Caco-2 (cell line): ENCODE data around the gene HOXB13. TPM values are rescaled to one million over a fixed set of nuclear protein-coding genes. Genes with fewer than 3 reads are reported as not detected.

ENCODE experiments used
- BruUV-seq: library from RNA; stranded (reverse); fragments of 400-500 nt; replicated peaks from 2 replicates; lab custom pipeline; 2021; lab: Mats Ljungman, UMichigan
- CTCF ChIA-PET: fragments of 300-600 bp; sonication (Branson Sonifier 250); formaldehyde crosslinking; loops from one replicate; lab custom pipeline; 2022; ENCODE audit warnings: antibody characterized with exemption; lab: Charles Lee
- POLR2A ChIA-PET: fragments of 300-600 bp; sonication (Branson Sonifier 250); formaldehyde crosslinking; loops from one replicate; lab custom pipeline; 2022; ENCODE audit warnings: antibody characterized with exemption; lab: Charles Lee
- DNase-seq, 2 experiments: peaks; one replicate each; pipeline versions ENCODE4 v3.0.0 to v3.0.0-alpha.2; 2020 to 2022
- H3K27me3 ChIP-seq: replicated peaks from 2 replicates; pipeline ENCODE4 v1.6.0; 2011; ENCODE audit warnings: low read length; ENCODE audit not compliant: control insufficient read depth, insufficient read depth
- H3K36me3 ChIP-seq: 2 replicates; pipeline ENCODE4 v1.5.1; 2011; ENCODE audit warnings: low read length; ENCODE audit not compliant: control insufficient read depth, insufficient read depth
- H3K4me1 ChIP-seq: fragments of 250-450 bp; sonication (Bioruptor Pico); 2 replicates; pipeline ENCODE4 v1.5.1; 2020; ENCODE audit warnings: mild to moderate bottlenecking
- H3K4me3 ChIP-seq: 2 replicates; pipeline ENCODE4 v1.5.1; 2011; ENCODE audit warnings: low read depth, mild to moderate bottlenecking, control low read depth, low read length
- H3K9me3 ChIP-seq: fragments of 250-450 bp; sonication (Bioruptor Pico); 2 replicates; pipeline ENCODE4 v1.5.1; 2020; ENCODE audit warnings: mild to moderate bottlenecking, moderate library complexity
- H3K27ac Mint-ChIP-seq: one replicate; pipeline ENCODE4 v1.8.0; 2022; ENCODE audit warnings: mixed read lengths; ENCODE audit not compliant: unreplicated experiment
- H3K27me3 Mint-ChIP-seq: one replicate; pipeline ENCODE4 v1.8.0; 2022; ENCODE audit warnings: mixed read lengths; ENCODE audit not compliant: insufficient read depth, unreplicated experiment
- H3K36me3 Mint-ChIP-seq: one replicate; pipeline ENCODE4 v1.8.0; 2022; ENCODE audit warnings: mild to moderate bottlenecking, mixed read lengths; ENCODE audit not compliant: insufficient read depth, unreplicated experiment
- H3K4me1 Mint-ChIP-seq: one replicate; pipeline ENCODE4 v1.8.0; 2022; ENCODE audit warnings: low read depth, mixed read lengths; ENCODE audit not compliant: unreplicated experiment
- H3K4me3 Mint-ChIP-seq: one replicate; pipeline ENCODE4 v1.8.0; 2022; ENCODE audit warnings: mild to moderate bottlenecking, moderate library complexity, mixed read lengths; ENCODE audit not compliant: unreplicated experiment
- H3K9me3 Mint-ChIP-seq: one replicate; pipeline ENCODE4 v1.8.0; 2022; ENCODE audit warnings: mixed read lengths; ENCODE audit not compliant: unreplicated experiment
- CTCF ChIP-seq, 2 experiments: fragments of 200-600 bp in 1 of 2; IDR thresholded peaks; 1 replicate in 1 of 2; 2 replicates in 1 of 2; pipeline versions ENCODE4 v1.5.1 to v1.8.0; 2011 to 2022; ENCODE audit warnings: antibody characterized with exemption in 1 of 2, control low read depth in 1 of 2, inconsistent platforms in 1 of 2, low read depth in 1 of 2, low read length in 1 of 2, mild to moderate bottlenecking in 1 of 2, moderate library complexity in 1 of 2; ENCODE audit not compliant: insufficient read depth in 1 of 2, severe bottlenecking in 1 of 2, unreplicated experiment in 1 of 2
- intact Hi-C: fragments of 100-400 bp; cut with micrococcal nuclease; formaldehyde crosslinking; loops from one replicate; pipeline ENCODE4 v1.10.0; 2022; ENCODE audit not compliant: unreplicated experiment
- total RNA-seq: library from RNA; stranded (reverse); gene quantifications from 2 replicates; pipeline ENCODE4 v1.2.3, GENCODE V29; 2022

Gene HOXB13
- total RNA-seq, 1 experiment from 2014 or later, result 4.3 TPM

GRCh38 chr17:48757524-48757961 is 29.0 kb upstream of the HOXB13 start:
- no peak overlapping the region for H3K4me3 Mint-ChIP-seq
- TF ChIP-seq CTCF (IDR thresholded peaks at IDR 0.05; ENCODE audit: insufficient read depth in 1 of 2, low read depth in 1 of 2, low read length in 1 of 2, severe bottlenecking in 1 of 2, unreplicated experiment in 1 of 2), result no peak
- H3K9me3 Mint-ChIP-seq, result no peaks in the 10 kb centered on the region
- ChIA-PET CTCF (interaction anchor here (0.5 to 1.2 kb wide), 2 partner anchors 29 to 79 kb away, joined by 3 to 4 read pairs; partner anchors contain the start of gene HOXB13), POLR2A (interaction anchor here (0.6 kb wide), 1 partner anchor 297 kb away, joined by 3 read pairs; no protein-coding TSS in a partner anchor)
- H3K9me3 ChIP-seq, result no peaks in the 10 kb centered on the region
- no peaks in the 10 kb centered on the region for H3K36me3 Mint-ChIP-seq
- H3K4me1 ChIP-seq, result no peaks in the 10 kb centered on the region
- no peak overlapping the region for H3K27ac Mint-ChIP-seq
- DNase-seq, result no peak
- no TSS peak for BruUV-seq
- no peaks in the 10 kb centered on the region for H3K27me3 ChIP-seq
- intact Hi-C loops, result no loop called here
- H3K4me3 ChIP-seq, result no peak overlapping the region
- no peaks in the 10 kb centered on the region for H3K36me3 ChIP-seq
- H3K27me3 Mint-ChIP-seq, result peaks cover 1% of the 10 kb centered on the region
- peaks cover 13% of the 10 kb centered on the region for H3K4me1 Mint-ChIP-seq

- no peak overlapping the region for H3K27ac Mint-ChIP-seq
- no peak for DNase-seq
- no peak overlapping the region for H3K4me3 Mint-ChIP-seq
- H3K27me3 Mint-ChIP-seq, result no peaks in the 10 kb centered on the region
- CTCF ChIA-PET, result interaction anchor here (0.5 kb wide), 1 partner anchor 28 kb away, joined by 3 read pairs; the partner anchor contains the start of gene HOXB13
- H3K4me1 Mint-ChIP-seq, result peaks cover 19% of the 10 kb centered on the region
- H3K36me3 Mint-ChIP-seq, result no peaks in the 10 kb centered on the region
- H3K9me3 ChIP-seq, result no peaks in the 10 kb centered on the region
- H3K27me3 ChIP-seq, result no peaks in the 10 kb centered on the region
- TF ChIP-seq CTCF (IDR thresholded peaks at IDR 0.05; ENCODE audit: insufficient read depth in 1 of 2, low read depth in 1 of 2, low read length in 1 of 2, severe bottlenecking in 1 of 2, unreplicated experiment in 1 of 2), result no peak
- POLR2A ChIA-PET, result interaction anchor here (0.9 kb wide), 1 partner anchor 23 kb away, joined by 4 read pairs; no protein-coding TSS in a partner anchor
- peaks cover 6% of the 10 kb centered on the region for H3K4me1 ChIP-seq
- BruUV-seq, result no TSS peak
- H3K9me3 Mint-ChIP-seq, result no peaks in the 10 kb centered on the region
- intact Hi-C loops, result no loop called here
- no peaks in the 10 kb centered on the region for H3K36me3 ChIP-seq
- H3K4me3 ChIP-seq, result no peak overlapping the region
These were observed 28.3 kb upstream of the HOXB13 start for GRCh38 chr17:48756830-48757251.

GRCh38 chr17:48755356-48755755 is 26.8 kb upstream of the HOXB13 start:
- intact Hi-C loops, result no loop called here
- ChIA-PET POLR2A (no interaction called here), CTCF (interaction anchor here (0.6 to 1.5 kb wide), 4 partner anchors 17 to 151 kb away, joined by 3 to 7 read pairs (median 4); partner anchors contain the start of gene HOXB13)
- Mint-ChIP-seq H3K9me3 (no peaks in the 10 kb centered on the region), H3K36me3 (no peaks in the 10 kb centered on the region), H3K4me3 (peak overlapping the region; percentile 23), H3K27ac (no peak overlapping the region), H3K27me3 (no peaks in the 10 kb centered on the region), H3K4me1 (peaks cover 21% of the 10 kb centered on the region)
- H3K27me3 ChIP-seq, result no peaks in the 10 kb centered on the region
- no peak for TF ChIP-seq CTCF (IDR thresholded peaks at IDR 0.05; ENCODE audit: insufficient read depth in 1 of 2, low read depth in 1 of 2, low read length in 1 of 2, severe bottlenecking in 1 of 2, unreplicated experiment in 1 of 2)
- peaks cover 9% of the 10 kb centered on the region for H3K4me1 ChIP-seq
- no peak overlapping the region for H3K4me3 ChIP-seq
- no peak for DNase-seq
- BruUV-seq, result no TSS peak
- no peaks in the 10 kb centered on the region for H3K36me3 ChIP-seq
- H3K9me3 ChIP-seq, result no peaks in the 10 kb centered on the region
